HPDE6-E6E7 (cell line): ENCODE data around the gene CST4.
"Not testable (repeated sequence)": the region's sequence is repeated elsewhere in the genome, so short reads cannot be mapped to it uniquely, and the experiment has no call there.

Experiments used
- DNase-seq: peaks from one replicate; pipeline ENCODE4 v3.0.0; 2011; ENCODE audit warnings: missing footprints; ENCODE audit errors: extremely low spot score

The CST4 gene

GRCh38 chr20:23688684-23689398 lies at the start of gene CST4:
Gene CST4 (minus strand): TSS chr20:23689038. CDS start chr20:23688969, 69 bp downstream.
- DNase-seq: not testable (repeated sequence)

GRCh38 chr20:23735391-23735790 lies 46.6 kb upstream of the CST4 start:
- not testable (repeated sequence) for DNase-seq

GRCh38 chr20:23734949-23735348 lies 46.1 kb upstream of the CST4 start:
- DNase-seq: not testable (repeated sequence)

- not testable (repeated sequence) for DNase-seq
Measured at GRCh38 chr20:23734440-23734839, 45.6 kb upstream of the CST4 start.

GRCh38 chr20:23727016-23727415 lies 38.2 kb upstream of the CST4 start:
- DNase-seq: no peak

GRCh38 chr20:23725102-23725501 lies 36.3 kb upstream of the CST4 start:
- no peak for DNase-seq

- DNase-seq: not testable (repeated sequence)
Measured at GRCh38 chr20:23723659-23724307, 34.9 kb upstream of the CST4 start.

GRCh38 chr20:23722851-23723250 lies 34.0 kb upstream of the CST4 start:
- DNase-seq: not testable (repeated sequence)

- DNase-seq: no peak
Measured at GRCh38 chr20:23721962-23722361, 33.1 kb upstream of the CST4 start.

- not testable (repeated sequence) for DNase-seq
Measured at GRCh38 chr20:23719351-23719750, 30.5 kb upstream of the CST4 start.

GRCh38 chr20:23711778-23712177 lies 22.9 kb upstream of the CST4 start:
- DNase-seq: not testable (repeated sequence)

- DNase-seq: no peak
Measured at GRCh38 chr20:23710771-23711170, 21.9 kb upstream of the CST4 start.

GRCh38 chr20:23705895-23706294 lies 17.1 kb upstream of the CST4 start:
- no peak for DNase-seq

- DNase-seq: no peak
Measured at GRCh38 chr20:23702021-23702420, 13.2 kb upstream of the CST4 start.

GRCh38 chr20:23700931-23701330 lies 12.1 kb upstream of the CST4 start:
- DNase-seq: no peak

- DNase-seq: no peak
Measured at GRCh38 chr20:23697947-23698346, 9.1 kb upstream of the CST4 start.

- DNase-seq: not testable (repeated sequence)
Measured at GRCh38 chr20:23695068-23695395, 6.2 kb upstream of the CST4 start.

GRCh38 chr20:23694178-23695067 lies 5.6 kb upstream of the CST4 start:
- not testable (repeated sequence) for DNase-seq

GRCh38 chr20:23692725-23693619 lies 4.1 kb upstream of the CST4 start:
- not testable (repeated sequence) for DNase-seq

- no peak for DNase-seq
Measured at GRCh38 chr20:23691675-23692074, 2.8 kb upstream of the CST4 start.

- no peak for DNase-seq
Measured at GRCh38 chr20:23690581-23690980, 1.7 kb upstream of the CST4 start.

GRCh38 chr20:23689399-23689690 lies 507 bp upstream of the CST4 start:
- no peak for DNase-seq
